ENCODE results near the gene MAGI1. TPM values are rescaled to one million over a fixed set of nuclear protein-coding genes. Genes with fewer than 3 reads are reported as not detected.

The MAGI1 gene
- total RNA-seq, 2 donors from 2014 or later, result 27.9 to 31.5 TPM

GRCh38 chr3:65376426-65376825, 662.3 kb downstream of the MAGI1 start:
- no peak for DNase-seq (ENCODE audit: low spot score)
- intact Hi-C loops (cut with DNase I), result no loop called here

DNA sequence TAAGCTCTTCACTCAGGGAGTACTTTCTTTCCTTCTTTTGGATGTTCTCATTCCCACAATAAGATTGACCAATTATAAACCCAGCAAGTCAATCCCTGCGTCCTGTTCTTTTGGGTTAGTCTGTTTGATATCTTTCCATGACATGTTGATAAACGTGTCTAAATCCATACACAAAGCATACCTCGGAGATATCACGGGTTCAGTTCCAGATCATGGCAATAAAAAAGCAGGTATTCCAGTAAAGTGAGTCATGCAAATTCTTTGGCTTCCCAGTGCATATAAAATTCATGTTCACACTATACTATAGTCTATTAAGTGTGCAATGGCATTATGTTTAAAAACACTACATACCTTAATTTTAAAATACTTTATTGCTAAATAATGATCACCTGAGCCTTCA, 667.7 kb downstream of the MAGI1 start:
- intact Hi-C loops (cut with DNase I), result no loop called here
- DNase-seq (ENCODE audit: low spot score), result no peak

DNA sequence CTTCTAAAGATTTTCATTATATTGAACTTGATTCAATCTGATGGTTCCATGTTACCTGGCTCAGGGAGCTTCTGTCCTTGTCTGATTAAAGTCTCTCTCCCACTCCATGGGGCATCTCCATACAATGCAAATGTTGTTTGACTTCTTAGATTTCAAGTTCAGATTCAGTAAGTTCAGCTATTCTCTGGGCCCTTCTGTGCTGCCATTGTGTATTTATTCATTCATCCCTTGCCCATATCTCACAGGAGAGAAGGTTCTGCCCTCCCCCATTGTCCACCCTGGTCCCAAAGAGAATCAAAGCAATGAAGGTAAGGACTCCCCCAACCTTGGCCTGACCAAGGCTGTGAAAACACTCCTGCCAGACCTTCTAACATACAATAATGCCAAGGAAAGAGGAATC, 669.9 kb downstream of the MAGI1 start:
- intact Hi-C loops (cut with DNase I), result no loop called here
- no peak for DNase-seq (ENCODE audit: low spot score)

DNA sequence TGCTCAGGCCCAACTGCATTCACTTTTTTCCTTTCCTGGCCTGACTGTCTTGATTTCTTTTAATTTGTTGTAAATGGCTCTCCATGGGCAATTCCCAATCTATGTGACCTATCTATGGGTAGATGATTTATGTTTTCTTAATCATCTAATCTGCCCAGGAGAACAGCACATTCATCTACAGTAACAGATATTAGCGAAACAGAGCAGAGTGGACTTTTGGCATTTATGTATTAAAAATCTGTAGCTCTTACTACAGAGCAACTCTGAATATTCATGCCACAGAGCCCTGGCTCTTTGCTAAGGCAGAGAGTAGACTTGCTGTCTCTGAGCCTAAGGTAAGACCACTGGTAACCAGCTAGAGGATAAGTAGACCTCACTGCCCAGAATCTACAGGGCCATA, 676.0 kb downstream of the MAGI1 start:
- intact Hi-C loops (cut with DNase I), result no loop called here
- DNase-seq (ENCODE audit: low spot score), result no peak

DNA sequence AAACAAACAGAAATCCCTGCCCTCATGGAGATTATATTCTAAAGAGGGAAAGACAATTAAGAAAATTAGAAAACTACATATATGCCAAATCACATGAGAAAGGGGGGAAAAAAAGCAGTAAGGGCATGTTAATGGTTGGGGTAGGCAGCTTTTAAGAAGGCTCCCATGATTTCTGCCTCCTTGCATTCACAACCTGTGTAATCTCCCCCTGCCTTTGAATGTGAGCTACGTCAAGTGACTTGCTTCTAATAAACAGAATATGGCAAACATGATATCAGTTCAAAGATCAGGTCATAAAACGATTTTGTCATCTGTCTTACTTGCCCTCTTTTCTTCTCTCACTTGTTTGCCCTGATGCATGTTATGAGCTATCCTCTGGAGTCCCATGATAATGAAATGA, 677.3 kb downstream of the MAGI1 start:
- DNase-seq (ENCODE audit: low spot score), result no peak
- intact Hi-C loops (cut with DNase I), result no loop called here

DNA sequence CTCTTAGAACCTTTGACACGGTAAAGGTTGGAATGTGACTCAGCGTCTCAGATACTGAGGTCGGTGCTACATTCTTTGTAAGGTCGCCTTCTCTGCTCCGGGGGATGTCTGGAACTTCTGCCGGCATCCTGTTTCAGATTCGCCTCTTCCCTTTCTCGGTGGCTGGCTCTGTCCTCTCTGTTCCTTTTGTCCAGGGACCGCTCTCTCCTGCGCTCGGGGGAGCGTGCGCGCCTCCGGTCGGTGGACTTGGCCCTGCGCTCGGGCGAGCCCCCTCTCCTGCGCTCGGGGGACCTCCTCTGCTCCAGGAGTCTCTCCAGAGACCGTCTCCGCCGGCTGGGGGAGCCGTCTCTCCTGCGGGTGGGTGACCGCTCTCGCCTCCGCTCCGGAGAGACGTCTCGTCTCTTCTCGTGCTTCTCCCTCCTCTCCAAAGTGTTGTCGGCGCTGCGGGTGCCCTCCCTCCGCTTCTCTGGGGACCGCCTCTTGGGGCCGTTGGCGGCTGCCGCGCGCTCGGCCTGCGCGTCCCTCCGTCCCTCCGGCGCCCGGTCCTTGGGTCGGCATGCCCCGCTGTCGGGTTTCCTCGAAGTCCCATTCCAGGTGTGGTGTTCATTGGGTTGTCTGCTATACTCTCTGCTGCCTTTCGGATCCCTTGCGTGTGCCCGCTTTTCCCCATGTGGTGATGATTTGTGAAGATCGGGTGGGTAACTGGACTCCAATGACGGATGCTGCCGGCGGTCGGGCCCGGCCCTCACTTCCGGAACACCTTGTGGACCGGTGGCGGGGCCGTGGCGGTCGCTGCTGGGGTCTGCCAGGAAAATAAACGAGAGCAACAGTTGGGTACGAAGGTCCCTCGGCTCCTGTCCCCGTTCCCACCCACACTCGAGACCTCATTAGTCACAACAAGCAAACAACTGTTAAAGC, 682.1 kb downstream of the MAGI1 start:
- intact Hi-C loops (cut with DNase I), result no loop called here
- DNase-seq (ENCODE audit: low spot score), result no peak

- intact Hi-C loops (cut with DNase I), result no loop called here
- no peak for DNase-seq (ENCODE audit: low spot score)
Observed at GRCh38 chr3:65354880-65355279, 683.8 kb downstream of the MAGI1 start.

DNA sequence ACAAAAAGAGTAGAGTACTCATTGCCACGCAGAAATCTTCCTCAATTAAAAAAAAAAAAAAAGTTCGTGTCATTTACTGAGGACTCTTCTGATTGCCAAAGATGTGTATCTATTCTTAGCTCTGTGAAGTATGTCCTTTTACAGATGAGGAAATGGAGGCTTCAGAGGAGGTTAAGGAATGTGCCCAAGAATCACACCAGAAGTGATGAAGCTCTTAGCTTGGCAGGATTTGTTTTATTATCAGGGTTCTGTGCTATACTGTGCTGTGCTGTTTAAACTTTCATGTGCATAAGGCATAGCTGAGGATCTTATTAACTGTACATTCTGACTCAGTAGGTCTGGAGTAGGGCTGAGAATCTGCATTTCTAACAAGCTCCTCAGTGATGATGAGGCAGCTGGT, 685.8 kb downstream of the MAGI1 start:
- DNase-seq (ENCODE audit: low spot score), result no peak

GRCh38 chr3:65351753-65352152, 687.0 kb downstream of the MAGI1 start:
- intact Hi-C loops (cut with DNase I), result no loop called here
- no peak for DNase-seq (ENCODE audit: low spot score)

More for the DNA sequence above, 685.8 kb downstream of the MAGI1 start:
- intact Hi-C loops (cut with DNase I), result no loop called here

DNA sequence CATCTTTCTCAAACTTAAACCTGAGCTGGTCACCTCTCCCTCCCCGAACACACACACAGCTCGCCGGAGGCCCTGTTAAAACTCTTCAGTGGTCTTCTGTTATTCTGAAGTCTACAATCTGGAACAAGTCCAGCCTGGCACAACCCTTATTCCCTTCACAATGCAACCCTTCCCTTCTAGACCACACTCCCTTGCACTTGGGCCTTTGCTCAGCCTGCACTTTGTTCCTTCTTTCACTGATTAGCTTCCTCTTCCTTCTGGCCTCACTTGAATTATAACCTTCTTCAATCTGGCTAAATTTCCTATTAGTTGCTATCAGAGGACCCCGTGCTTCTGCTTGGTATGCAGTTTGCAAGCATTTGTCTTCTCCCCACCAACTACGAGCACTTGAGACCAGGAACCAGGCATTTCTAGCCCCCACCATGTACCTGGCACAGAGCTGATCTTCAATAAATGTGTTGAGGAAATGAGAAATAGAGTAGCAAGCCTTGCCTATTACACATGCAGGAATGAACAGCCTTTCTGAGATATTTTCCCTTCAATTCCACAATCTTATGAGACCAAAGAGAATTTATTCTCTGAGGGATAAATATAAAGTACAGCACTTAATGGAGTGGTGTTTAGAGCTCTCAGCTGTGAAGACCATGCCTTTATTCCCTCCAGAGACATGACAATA, 687.8 kb downstream of the MAGI1 start:
- intact Hi-C loops (cut with DNase I), result no loop called here
- no peak for DNase-seq (ENCODE audit: low spot score)

DNA sequence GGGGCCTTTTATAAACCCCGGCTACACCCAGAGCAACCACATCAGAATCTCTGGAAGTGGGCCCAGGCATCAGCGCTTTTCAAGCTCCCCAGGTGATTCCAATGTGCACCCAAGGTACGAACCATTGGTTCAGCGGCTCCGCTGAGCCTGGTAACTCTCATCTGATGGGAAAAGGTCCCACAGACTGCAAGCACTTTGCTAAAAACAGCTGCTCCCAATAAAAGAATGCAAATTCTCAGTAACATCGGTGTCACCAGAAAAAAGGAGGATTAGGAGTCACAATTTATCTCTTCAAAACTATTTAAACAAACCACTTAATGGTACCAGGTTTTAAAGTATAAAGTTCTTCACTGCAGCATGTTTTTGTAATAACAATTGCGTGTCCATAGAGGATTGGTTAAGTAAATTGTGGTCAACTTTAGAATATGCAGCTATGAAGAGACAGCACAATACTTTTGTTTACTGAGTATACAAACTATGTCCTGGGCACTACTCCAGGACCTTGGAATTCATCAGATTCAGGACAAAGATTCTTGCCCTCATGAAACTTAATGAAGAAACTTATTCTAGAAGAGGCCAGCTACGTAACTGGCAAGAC, 690.2 kb downstream of the MAGI1 start:
- intact Hi-C loops (cut with DNase I), result no loop called here
- no peak for DNase-seq (ENCODE audit: low spot score)

DNA sequence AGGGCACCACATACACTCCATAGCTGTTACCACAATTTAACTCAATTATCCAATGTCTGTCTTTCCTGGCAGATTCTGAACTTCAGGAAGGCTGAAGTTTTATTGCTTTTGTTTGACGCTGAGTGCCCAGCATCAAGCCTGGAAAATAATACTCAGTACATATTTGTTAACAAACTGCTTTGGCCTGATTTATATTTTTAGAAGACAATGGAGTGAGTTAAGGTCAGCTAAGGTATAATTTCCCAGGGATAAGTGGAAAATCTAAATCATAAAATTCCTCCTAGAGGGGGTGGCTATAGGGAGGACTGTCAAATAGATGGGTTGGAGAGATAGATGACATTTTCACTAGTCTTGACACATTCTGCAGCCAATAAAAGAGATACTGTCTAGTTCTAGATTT, 691.6 kb downstream of the MAGI1 start:
- no peak for DNase-seq (ENCODE audit: low spot score)
- intact Hi-C loops (cut with DNase I), result no loop called here

GRCh38 chr3:65344846-65345245, 693.9 kb downstream of the MAGI1 start:
- DNase-seq (ENCODE audit: low spot score), result no peak
- intact Hi-C loops (cut with DNase I), result no loop called here

- intact Hi-C loops (cut with DNase I), result no loop called here
- DNase-seq (ENCODE audit: low spot score), result no peak
Observed at GRCh38 chr3:65344444-65344843, 694.3 kb downstream of the MAGI1 start.

DNA sequence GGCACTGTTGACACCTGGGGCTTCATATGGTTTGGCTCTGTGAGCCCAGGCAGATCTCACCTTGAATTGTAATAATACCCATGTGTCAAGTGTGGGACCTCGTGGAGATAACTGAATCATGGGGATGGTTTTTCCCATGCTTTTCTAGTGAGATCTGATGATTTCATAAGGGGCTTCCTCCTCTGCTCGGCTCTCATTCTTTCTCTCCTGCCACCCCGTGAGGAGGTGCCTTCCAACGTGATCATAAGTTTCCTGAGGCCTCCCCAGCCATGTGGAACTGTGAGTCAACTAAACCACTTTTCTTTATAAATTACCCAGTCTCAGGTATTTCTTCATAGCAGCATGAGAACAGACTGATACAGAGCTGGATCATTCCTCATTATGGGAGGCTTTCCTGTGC, 695.0 kb downstream of the MAGI1 start:
- intact Hi-C loops (cut with DNase I), result no loop called here

GRCh38 chr3:65343026-65343425, 695.7 kb downstream of the MAGI1 start:
- DNase-seq (ENCODE audit: low spot score), result no peak
- intact Hi-C loops (cut with DNase I), result no loop called here

More for the DNA sequence above, 695.0 kb downstream of the MAGI1 start:
- DNase-seq (ENCODE audit: low spot score), result no peak

- intact Hi-C loops (cut with DNase I), result no loop called here
- DNase-seq (ENCODE audit: low spot score), result no peak
Observed at GRCh38 chr3:65342084-65342683, 696.5 kb downstream of the MAGI1 start.

DNA sequence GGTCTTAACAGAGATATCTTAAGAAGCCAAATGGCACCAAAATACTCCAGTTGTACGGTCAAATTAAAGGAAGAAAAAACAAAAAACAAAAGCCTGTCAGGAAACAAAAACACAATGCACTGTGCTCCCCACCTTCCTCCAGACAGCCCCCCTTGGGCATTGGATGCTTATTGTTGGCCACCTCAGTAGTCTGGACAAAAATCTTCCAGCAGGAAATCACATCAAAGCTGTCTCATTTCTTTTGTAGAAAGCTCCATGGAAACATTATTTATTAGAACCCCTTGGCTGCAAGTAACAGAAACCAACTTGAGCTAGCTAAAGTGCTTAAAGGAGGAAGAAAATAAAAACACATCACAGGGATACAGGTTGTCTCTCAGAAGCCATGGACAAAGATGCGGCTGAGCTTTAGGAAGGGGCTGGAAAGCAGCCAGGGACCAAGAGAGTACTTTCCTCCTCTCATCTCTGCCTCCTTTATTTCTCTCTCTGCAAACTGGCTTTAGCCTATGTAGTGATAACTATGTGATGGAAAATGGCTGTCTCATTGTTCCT, 699.5 kb downstream of the MAGI1 start:
- intact Hi-C loops (cut with DNase I), result no loop called here
- DNase-seq (ENCODE audit: low spot score), result no peak

- intact Hi-C loops (cut with DNase I), result no loop called here
Observed at GRCh38 chr3:65338571-65338970, 700.1 kb downstream of the MAGI1 start.

DNA sequence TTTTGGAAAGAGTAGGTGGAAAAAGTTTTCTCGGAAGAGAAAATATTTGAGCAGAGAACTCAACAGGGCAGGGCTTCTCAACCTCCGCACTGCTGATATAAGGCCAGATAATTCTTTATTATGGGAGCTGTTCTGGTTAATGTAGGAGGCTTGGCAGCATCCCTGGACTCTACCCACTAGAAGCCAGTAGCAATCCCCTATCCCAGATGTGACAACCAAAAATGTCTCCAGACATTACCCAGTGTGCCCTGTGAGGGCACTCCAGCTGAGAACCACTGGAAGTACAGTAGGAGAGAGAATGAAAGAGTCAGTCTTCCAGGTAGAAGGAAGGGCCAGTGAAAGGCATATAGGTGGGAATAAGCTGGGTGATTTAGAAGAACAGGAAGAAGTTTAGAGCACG, 703.1 kb downstream of the MAGI1 start:
- DNase-seq (ENCODE audit: low spot score), result no peak
- intact Hi-C loops (cut with DNase I), result no loop called here

More at GRCh38 chr3:65338571-65338970, 700.1 kb downstream of the MAGI1 start:
- DNase-seq (ENCODE audit: low spot score), result no peak

All from posterior vena cava (tissue), 2 donors.